HG02970 (cell line): ENCODE data around the gene TMEM54.

ENCODE experiments used
- ATAC-seq: cut with Tn5 transposase; IDR thresholded peaks from one replicate; pipeline ENCODE4 v1.9.1; 2021; ENCODE audit warnings: mild to moderate bottlenecking, moderate library complexity, moderate number of reproducible peaks; ENCODE audit not compliant: unreplicated experiment, low FRiP score

The TMEM54 gene

DNA sequence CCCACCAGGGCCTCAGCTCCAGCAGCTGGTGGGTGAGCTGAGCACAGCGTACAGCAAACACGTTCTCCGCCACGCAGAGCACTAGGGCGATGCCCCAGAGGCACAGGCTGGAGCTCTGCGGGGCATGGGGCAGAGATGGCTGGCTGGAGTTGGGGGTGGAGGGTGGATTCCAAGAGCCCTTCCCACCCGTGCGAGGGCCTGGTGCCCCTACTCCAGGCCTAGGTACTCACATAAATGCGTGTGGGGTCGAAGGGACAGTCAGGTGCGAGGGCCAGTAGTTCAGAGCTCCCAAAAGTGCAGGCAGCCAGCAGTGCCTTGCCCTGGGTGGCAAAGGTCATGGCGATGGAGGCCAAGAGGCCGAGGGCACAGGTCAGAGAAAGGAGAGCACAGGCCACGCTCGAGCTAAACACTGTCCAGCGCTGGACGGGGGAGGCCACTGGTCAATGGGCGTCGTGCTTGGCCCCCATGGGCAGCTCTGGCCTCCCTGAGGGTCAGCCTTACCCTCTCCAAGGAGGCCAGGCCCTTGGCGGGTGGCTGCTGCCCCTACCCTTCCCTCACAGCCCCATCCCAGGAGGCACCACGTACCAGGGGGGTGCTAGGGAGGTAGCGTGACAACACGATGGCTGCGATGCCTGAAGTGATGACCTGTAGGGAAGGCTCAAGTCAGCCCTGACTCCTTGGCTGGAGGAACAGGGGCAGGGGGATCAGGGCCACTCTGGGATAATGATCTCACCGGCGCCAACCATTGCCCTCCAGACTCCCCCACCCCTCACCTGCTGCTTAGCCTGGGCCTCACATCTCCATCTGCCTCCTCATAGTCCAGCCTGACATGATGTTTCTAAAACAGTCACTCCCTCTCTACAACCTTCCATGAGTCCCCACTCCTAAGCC, 5.6 kb downstream of the TMEM54 start:
- no peak for ATAC-seq

DNA sequence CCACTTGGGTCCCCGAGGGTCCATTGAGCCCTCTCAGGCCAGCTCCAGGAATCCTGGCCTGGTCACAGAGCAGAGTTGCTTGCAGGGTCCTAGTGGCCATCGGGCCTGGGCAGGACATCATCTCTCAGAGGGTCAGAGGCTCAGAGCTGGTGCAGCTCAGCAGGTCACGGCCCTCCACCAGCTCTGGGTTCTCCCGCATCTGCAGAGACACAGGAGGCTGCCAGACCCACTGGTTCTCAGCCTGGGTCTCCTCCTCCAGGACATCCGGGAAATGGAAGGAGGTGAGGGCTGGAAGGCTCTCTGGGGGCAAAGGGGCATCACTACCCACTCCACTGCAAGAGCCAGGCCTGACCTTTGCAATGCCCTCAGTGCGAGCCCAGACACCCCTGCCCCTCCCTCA, 6.5 kb downstream of the TMEM54 start:
- no peak for ATAC-seq

DNA sequence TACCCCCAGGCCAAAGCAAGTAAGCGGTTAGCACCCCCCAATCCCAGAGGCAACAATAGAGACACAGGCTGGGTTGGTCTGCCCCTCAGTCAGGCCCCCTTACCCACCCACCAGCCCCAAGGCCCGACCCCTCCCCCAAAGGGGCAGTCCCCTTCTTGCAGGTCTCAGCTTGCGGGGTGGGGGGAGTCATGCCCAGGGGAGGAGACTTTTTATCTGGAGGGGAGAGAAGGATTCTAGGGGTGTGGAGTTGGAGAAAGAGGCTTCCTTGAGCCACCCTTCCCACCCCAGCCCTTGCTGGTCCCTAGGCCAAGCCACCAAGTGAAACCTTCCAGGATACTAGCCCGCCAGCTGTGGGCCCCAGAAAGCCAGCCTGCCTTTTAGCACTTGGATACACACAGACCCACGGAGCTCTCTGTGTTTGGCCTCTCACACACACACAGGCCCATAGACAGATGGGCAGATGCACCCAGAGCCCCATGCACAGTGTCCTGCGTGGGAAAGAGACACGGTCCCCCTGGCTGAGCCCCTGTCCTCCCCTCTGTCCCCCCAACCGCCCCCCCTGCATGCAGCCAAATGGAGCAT, 7.1 kb downstream of the TMEM54 start:
- no peak for ATAC-seq

DNA sequence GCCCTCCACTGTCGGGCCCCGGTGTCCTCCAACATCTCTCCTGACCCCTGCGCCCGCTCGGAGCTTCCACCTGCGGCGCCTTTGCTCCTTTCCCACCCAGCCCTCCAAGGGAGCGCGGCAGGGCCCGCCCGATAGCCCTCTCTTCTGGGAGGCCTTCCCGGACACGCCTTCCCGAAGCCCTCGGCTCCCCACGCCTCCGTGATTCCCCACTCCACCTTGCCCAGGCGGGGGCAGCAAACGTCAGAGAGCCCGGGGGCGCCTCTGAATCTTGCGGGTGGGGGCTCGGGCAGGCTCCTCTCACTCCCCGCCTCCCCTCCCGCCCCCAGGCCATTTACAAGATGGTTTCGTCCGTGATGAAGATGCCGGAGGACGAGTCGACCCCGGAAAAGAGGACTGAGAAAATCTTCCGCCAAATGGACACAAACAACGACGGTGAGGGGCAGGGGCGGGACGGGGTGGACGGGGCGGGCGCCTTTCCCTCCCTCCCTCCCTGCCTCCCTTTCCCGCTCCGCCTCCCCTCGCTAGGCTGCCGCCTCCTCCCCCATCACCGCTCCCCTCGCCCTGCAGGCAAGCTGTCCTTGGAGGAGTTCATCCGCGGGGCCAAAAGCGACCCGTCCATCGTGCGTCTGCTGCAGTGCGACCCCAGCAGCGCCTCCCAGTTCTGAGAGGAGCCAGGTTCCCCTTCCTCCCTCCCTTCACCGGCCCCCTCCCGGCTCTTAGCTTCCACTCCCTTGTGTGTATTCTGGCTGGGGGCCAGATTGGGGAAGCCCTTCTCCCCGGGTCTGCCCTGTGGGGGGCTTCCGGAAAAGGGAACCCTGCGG, 7.8 kb downstream of the TMEM54 start:
- ATAC-seq, result no peak

DNA sequence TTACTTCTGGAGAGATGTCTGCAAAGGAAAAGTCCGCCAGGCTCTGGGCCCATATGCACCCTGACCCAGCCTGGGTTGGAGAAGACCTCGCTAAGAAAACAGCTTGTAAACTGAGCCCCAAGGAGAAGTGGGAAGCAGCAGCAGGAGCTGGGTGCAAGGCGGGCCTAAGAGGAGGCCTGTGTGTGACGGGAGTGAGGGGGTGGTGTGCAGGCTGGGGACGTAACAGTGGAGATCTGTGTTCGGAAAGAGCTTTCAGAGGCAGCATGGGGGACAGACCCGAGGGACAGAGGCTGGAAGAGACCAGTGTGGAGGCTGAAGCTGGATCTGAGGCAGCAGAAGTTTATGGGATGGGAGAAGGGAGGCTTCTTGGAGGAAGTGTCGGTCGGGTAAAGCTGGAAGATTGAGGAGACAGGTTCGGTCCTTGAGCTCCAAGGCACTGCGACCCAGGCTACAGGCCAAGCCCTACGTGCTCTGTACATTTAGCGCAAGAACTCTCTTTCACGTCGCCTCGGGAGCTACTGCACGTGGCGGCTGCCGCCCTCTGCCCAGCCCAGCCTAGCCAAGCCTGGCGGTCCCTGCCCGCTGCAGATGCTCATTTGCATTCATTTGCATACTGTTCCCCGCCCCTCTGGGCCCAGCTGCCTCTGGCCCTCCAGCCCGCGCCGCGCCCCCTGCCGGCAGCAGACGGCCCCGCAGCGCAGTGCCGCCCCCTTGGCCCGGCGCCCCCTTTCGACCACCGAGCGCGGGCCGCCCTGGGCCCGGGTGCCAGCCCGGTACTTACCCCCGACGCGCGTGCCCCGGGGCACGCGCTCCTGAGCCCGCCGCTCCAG, 8.6 kb downstream of the TMEM54 start:
- ATAC-seq, result no peak

DNA sequence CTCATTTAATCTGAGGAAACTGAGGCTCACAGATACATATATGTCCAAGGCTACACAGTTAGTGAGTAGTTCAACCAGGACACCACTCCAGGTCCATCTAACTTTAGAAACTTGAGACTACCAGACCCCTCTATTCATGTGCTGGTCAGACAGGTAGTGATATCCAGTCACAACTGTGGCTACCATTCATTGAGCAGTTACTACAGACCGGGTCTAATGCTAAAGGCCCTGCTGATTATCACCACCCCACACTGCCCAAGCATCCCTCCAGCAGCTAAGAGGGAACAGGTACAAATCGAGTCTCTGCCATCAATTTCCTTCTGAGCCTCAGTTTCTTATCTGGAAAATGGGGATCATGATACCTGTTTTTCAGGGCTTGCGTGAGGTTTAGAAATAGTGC, 9.6 kb downstream of the TMEM54 start:
- ATAC-seq, result no peak

DNA sequence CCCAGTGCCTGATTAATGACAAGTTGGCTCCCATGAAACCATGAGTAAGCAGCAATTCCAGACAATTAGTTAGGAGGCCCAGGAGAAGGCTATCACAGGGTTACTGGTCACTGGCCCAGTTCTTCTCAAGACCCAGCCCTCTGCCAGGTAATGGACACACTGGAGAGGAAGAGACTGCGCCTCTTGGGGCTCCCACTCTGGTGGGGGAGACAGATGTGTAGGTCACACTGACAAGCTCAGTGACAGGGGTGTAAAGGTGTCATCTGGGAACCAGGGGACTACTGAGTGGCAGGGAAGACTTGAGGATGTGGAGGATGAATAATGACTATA, 10.0 kb downstream of the TMEM54 start:
- ATAC-seq, result no peak

DNA sequence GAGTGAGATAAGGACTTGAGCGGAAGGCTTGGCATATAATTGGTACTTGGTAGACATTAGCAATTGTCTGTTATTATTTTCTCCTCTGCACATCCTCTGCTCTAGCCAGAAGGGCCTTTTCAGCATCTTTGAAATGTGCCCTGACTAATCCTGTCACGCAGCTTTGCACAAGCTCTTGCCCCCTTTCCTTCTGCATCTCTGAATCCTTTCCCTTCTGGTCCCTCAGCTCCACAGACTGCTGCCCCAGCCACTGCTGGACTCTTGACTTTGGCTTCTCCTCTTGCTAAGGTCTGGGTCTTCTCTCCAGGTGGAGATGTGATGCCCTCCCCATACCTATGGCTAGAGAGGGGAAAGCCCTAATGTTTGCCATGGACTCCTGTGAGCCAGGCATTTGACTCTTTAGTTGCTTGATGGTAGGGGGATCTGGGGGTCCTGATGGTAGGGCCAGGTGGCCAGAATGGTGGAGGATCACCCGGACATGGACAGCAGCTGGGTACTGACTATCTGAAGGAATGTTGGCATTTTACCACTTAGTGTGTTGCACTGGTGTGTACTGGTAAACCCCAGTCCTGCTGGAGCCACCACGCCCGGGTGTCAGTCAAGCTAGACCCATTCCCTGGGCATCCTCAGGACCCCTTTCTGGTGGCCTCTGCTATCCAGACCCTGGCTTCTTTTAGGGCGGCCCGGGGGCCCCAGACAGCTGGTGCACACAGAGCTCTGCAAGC, 10.5 kb downstream of the TMEM54 start:
- no peak for ATAC-seq

DNA sequence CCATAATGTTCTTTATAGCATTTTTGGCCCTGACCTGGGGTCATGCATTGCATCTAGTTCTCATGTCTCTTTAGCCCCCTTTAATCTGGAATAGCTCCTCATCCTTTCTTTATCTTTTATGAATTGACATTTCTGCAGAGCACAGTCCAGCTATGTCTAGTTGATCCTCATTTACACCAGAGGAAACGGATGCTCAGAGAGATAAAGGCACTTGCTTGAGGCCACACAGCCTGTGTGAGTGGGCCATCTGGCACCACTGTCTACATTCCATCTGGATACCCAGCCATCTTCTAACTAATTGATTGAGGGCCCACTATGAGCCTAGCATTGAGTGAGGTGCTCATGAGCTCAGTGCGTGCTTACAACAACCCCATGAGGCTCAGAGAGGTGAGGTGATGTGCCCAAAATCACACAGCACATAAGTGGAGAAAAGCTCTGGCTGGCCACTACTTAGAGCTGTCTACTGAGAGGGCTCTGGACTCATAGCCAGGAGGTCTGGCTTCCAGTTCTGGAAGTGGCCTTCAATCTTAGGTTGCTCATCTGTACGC, 11.4 kb downstream of the TMEM54 start:
- no peak for ATAC-seq

DNA sequence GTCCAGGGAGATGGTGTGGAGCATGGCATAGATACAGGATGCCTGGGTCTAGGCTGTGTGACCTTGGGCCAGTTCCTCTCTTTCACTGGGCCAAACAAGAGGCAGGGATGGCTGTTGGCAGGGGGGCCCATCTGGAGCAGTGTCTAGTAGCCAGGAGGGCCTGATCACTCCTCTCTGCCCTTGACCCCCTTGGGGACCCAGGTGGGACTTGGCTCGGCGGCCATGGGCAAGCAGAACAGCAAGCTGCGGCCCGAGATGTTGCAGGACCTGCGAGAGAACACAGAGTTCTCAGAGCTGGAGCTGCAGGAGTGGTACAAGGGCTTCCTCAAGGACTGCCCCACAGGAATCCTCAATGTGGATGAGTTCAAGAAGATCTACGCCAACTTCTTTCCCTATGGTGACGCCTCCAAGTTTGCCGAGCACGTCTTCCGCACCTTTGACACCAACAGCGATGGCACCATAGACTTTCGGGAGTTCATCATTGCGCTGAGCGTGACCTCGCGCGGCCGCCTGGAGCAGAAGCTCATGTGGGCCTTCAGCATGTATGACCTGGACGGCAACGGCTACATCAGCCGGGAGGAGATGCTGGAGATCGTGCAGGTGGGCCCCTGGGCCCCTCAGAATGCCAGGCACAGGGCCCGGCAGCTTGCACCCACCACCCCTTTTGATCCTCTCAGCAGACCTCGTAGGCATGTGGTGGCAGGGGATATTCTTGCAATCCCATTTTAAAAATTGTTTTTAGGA, 12.3 kb downstream of the TMEM54 start:
- ATAC-seq, result no peak

DNA sequence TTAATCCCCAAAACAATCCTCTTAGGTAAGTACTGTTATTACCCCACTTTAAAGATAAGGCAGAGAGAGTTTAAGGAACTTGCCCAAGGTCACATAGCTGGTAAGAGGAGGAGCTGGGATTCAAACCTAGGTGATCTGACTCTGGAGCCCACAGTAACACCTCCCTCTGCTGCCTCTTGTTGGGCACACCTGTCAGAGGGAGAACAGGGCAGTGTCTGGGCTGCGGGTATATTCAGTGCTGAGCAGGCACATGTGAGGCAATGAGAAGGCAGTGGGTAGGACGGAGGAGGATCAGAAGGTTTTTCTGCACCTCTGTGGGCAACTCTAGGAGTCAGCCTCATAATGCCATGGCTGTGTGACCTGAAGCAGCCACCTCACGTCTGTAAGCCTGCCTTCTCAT, 13.1 kb downstream of the TMEM54 start:
- ATAC-seq, result no peak

DNA sequence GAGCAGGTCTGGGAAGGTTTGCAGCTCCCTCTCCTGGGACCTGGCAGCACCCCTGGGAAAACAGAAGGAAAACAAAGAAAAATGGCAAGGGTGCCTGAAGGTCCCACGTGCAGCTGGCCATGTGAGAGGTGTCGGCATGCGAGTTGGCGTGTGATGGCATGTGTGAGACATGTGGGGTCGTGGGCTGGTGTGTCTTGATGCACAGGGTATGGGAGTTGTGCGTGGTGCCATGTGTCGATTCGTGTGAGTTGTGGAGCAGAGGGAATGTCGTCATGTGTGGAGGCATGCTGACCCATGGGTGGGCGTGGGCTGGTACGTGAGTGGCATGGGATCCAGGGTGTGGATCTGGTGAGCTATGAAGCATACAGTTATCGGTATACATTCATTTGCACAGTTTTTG, 13.6 kb downstream of the TMEM54 start:
- ATAC-seq, result no peak

DNA sequence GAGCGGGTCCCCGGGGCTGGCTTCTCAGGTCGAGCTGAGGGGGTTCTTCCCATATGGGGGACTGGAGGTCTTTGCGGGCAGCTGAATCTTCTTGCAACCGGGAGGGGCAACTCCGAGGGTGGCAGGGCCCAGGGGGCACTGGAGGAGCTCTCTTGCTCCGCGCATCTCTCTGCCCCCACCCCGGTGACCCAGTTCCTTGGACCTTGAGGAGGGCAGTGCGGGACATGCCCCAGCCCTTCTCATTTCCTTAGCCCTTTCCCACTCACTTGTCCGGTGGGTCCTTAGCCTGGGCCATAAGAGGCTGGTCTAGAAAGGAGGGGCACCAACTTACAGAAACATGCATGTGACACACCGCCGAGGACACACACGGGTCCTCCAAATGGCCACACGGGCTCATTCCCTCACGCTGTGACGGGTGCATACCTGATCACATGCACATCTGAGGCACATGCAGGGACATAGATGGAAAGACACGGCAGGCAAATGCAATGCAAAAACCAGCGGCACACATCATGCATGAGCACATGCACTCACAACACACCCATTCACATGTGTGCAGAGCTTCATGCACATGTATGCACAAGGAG, 14.3 kb downstream of the TMEM54 start:
- ATAC-seq, result no peak

DNA sequence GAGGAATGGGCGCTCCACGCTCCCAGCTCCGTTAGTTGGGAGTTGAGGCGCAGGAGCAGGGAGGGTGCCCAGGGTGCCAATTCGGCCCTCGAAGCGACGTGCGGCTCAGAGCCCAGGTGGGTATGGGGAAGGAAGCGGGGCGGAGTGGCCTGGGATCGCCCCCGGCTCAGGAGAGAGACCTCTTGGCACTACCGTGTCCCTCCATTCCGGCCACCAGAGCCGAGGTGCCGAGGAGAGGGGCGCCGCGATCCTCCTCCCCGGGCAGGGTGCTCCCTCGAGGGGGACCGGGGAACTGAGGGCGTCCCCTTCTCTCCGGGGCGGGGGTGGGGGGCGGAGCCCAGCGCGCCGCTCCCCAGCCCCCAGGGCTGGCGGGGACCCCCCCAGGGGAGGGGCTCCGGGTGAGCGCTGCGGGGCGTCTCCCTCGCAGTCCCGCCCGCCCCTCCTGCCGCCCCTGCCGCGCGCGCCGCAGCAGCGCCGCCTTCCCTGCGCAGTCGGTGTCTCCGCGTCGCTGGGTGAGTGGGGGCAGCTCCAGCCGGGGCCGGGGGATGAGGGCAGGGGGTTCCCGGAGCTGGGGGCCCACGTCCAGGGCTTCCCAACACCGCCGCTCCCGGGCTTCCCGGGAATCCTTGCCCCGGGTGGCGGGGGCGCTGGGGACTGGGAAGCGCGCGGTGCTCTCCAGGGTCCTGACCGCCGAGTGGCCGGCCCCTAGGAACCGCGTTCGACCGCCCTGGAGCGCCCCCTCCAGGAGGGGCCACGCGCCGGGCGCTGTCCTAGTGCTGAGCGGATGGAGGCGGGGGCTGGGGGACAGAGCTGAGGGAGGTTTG, 15.0 kb downstream of the TMEM54 start, which contains the start of gene HPCA:
HPCA (plus strand) TSS at position 488 of the 824 bp plus-strand sequence. CDS start 2,408 bp downstream, outside the sequence.
- no peak for ATAC-seq

DNA sequence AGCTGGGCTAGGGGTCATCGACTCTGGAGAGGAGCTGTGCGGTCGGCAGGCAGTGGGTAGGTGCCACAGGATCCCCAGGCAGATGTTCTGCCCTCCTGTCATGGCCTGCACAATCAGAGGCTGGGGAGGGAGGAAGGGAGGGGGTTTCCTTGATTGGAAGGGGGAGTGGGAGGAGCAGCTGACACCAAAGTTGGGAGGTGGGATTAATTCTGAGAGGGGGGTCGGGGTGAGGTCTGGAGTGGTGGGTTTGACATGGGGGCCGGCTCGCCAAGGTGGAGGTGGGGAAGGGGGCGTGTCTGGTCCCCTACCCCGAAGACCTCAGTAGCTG, 15.5 kb downstream of the TMEM54 start:
- no peak for ATAC-seq

DNA sequence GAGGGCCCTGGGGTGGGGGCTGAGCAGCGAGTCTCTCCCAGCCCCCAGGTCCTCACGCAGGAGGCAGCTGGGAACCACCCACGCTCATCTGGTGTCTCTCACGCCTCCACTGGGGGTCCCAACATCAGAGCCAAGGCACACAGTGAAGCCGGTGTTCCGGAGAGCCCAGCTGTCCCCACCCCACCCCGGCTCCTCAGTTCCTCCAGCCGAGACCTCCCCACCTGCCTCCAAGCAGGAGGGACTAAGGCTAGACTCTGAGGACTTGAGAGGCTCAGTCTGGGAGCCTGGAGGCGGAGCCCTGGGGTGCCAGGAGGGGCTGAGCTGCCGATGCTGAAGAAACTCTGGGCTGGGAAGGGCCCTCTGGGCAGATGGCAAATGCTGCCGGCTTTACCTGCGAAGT, 16.5 kb downstream of the TMEM54 start:
- ATAC-seq, result no peak

DNA sequence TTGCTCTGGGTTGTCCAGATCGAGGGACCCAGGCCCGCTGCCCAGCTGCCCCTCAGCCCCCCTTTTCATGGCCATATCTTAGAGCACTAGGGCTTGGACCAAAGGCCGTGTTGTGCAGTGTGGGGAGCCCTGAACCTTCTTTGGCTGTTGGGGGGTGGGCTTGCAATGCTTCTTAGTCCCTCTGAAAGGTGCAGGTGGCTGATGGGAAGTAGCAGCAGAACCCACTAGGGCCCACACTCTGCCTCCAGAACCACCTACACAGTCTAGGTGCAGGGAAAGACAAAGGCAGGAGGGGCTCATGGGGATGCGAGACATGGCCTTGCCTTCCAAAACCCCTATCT, 17.2 kb downstream of the TMEM54 start:
- no peak for ATAC-seq
